Stimulated activated CD4-positive, alpha-beta T cell treated with anti-CD3 and anti-CD28 coated beads, Interleukin-12 subunit alpha, Interleukin-12 subunit beta, amount 100 ng/mL, for 4 hours (primary cell): ENCODE data around the gene OSBPL8.
"Not testable (repeated sequence)": the region's sequence is repeated elsewhere in the genome, so short reads cannot be mapped to it uniquely, and the experiment has no call there.

Experiments used
- DNase-seq: peaks from one replicate; pipeline ENCODE4 v3.0.0-alpha.2; 2020

OSBPL8 gene

GRCh38 chr12:76346798-76347420, 212.7 kb downstream of the OSBPL8 start:
- DNase-seq, result no peak

- no peak for DNase-seq
Observed at GRCh38 chr12:76346236-76346635, 213.3 kb downstream of the OSBPL8 start.

GRCh38 chr12:76345569-76345968, 214.0 kb downstream of the OSBPL8 start:
- no peak for DNase-seq

GRCh38 chr12:76341436-76342030, 218.0 kb downstream of the OSBPL8 start:
- no peak for DNase-seq

- no peak for DNase-seq
Observed at GRCh38 chr12:76340680-76341435, 218.7 kb downstream of the OSBPL8 start.

GRCh38 chr12:76337583-76337982, 222.0 kb downstream of the OSBPL8 start:
- DNase-seq, result no peak

- DNase-seq, result no peak
Observed at GRCh38 chr12:76332606-76333005, 227.0 kb downstream of the OSBPL8 start.

GRCh38 chr12:76329606-76330005, 230.0 kb downstream of the OSBPL8 start:
- DNase-seq, result no peak

- no peak for DNase-seq
Observed at GRCh38 chr12:76329159-76329558, 230.4 kb downstream of the OSBPL8 start.

- not testable (repeated sequence) for DNase-seq
Observed at GRCh38 chr12:76319595-76320319, 239.8 kb downstream of the OSBPL8 start.

- DNase-seq, result no peak
Observed at GRCh38 chr12:76318773-76319594, 240.6 kb downstream of the OSBPL8 start.

- no peak for DNase-seq
Observed at GRCh38 chr12:76317976-76318375, 241.6 kb downstream of the OSBPL8 start.

- DNase-seq, result no peak
Observed at GRCh38 chr12:76316468-76316867, 243.1 kb downstream of the OSBPL8 start.

- DNase-seq, result no peak
Observed at GRCh38 chr12:76313299-76313698, 246.3 kb downstream of the OSBPL8 start.

GRCh38 chr12:76312315-76312714, 247.3 kb downstream of the OSBPL8 start:
- no peak for DNase-seq

- no peak for DNase-seq
Observed at GRCh38 chr12:76311796-76312195, 247.8 kb downstream of the OSBPL8 start.

- DNase-seq, result no peak
Observed at GRCh38 chr12:76310110-76310509, 249.5 kb downstream of the OSBPL8 start.

GRCh38 chr12:76308866-76309265, 250.7 kb downstream of the OSBPL8 start:
- no peak for DNase-seq

GRCh38 chr12:76307083-76307482, 252.5 kb downstream of the OSBPL8 start:
- no peak for DNase-seq

GRCh38 chr12:76303989-76304460, 255.5 kb downstream of the OSBPL8 start:
- no peak for DNase-seq

GRCh38 chr12:76303365-76303764, 256.2 kb downstream of the OSBPL8 start:
- DNase-seq, result no peak
